Measurements from ENCODE around the gene COL5A1. TPM values are rescaled to one million over a fixed set of nuclear protein-coding genes. Genes with fewer than 3 reads are reported as not detected.

The COL5A1 gene
- polyA plus RNA-seq, 3 donors = 70.5 to 77.2 (median 77.0) TPM

- no peak for DNase-seq (ENCODE audit: low read depth in 3 of 3, low spot score in 2 of 3)
These were observed 114.5 kb downstream of the COL5A1 start for GRCh38 chr9:134756098-134756497.

GRCh38 chr9:134757216-134757975, 115.8 kb downstream of the COL5A1 start:
- DNase-seq (ENCODE audit: low read depth in 3 of 3, low spot score in 2 of 3) = no peak

- DNase-seq (ENCODE audit: low read depth in 3 of 3, low spot score in 2 of 3) = no peak
These were observed 117.5 kb downstream of the COL5A1 start for GRCh38 chr9:134758949-134759607.

- no peak for DNase-seq (ENCODE audit: low read depth in 3 of 3, low spot score in 2 of 3)
These were observed 118.3 kb downstream of the COL5A1 start for GRCh38 chr9:134759913-134760312.

- no peak for DNase-seq (ENCODE audit: low read depth in 3 of 3, low spot score in 2 of 3)
These were observed 119.3 kb downstream of the COL5A1 start for GRCh38 chr9:134760750-134761420.

- no peak for DNase-seq (ENCODE audit: low read depth in 3 of 3, low spot score in 2 of 3)
These were observed 123.1 kb downstream of the COL5A1 start for GRCh38 chr9:134764473-134765269.

- no peak for DNase-seq (ENCODE audit: low read depth in 3 of 3, low spot score in 2 of 3)
These were observed 124.2 kb downstream of the COL5A1 start for GRCh38 chr9:134765785-134766184.

GRCh38 chr9:134766587-134766986, 125.0 kb downstream of the COL5A1 start:
- no peak for DNase-seq (ENCODE audit: low read depth in 3 of 3, low spot score in 2 of 3)

- DNase-seq (ENCODE audit: low read depth in 3 of 3, low spot score in 2 of 3) = no peak
These were observed 126.7 kb downstream of the COL5A1 start for GRCh38 chr9:134768332-134768708.

- no peak for DNase-seq (ENCODE audit: low read depth in 3 of 3, low spot score in 2 of 3)
These were observed 127.2 kb downstream of the COL5A1 start for GRCh38 chr9:134768709-134769351.

- DNase-seq (ENCODE audit: low read depth in 3 of 3, low spot score in 2 of 3) = no peak
These were observed 129.7 kb downstream of the COL5A1 start for GRCh38 chr9:134770972-134771971.

- no peak for DNase-seq (ENCODE audit: low read depth in 3 of 3, low spot score in 2 of 3)
These were observed 130.7 kb downstream of the COL5A1 start for GRCh38 chr9:134772331-134772730.

- DNase-seq (ENCODE audit: low read depth in 3 of 3, low spot score in 2 of 3) = no peak
These were observed 132.2 kb downstream of the COL5A1 start for GRCh38 chr9:134773842-134774241.

GRCh38 chr9:134774410-134774809, 132.8 kb downstream of the COL5A1 start:
- no peak for DNase-seq (ENCODE audit: low read depth in 3 of 3, low spot score in 2 of 3)

GRCh38 chr9:134775081-134775951, 133.7 kb downstream of the COL5A1 start:
- no peak for DNase-seq (ENCODE audit: low read depth in 3 of 3, low spot score in 2 of 3)

- DNase-seq (ENCODE audit: low read depth in 3 of 3, low spot score in 2 of 3) = no peak
These were observed 134.6 kb downstream of the COL5A1 start for GRCh38 chr9:134776080-134776796.

GRCh38 chr9:134777153-134777552, 135.6 kb downstream of the COL5A1 start:
- DNase-seq (ENCODE audit: low read depth in 3 of 3, low spot score in 2 of 3) = no peak

- no peak for DNase-seq (ENCODE audit: low read depth in 3 of 3, low spot score in 2 of 3)
These were observed 136.6 kb downstream of the COL5A1 start for GRCh38 chr9:134778156-134778555.

All from right renal cortex interstitium (tissue), 3 donors.